SH-SY5Y (cell line): ENCODE results near the gene NRP1.

Experiments
- GATA2 ChIP-seq: IDR thresholded peaks from 2 replicates; pipeline ENCODE4 v1.6.1; 2011; ENCODE audit warnings: mild to moderate bottlenecking, low read depth, low read length
- GATA3 ChIP-seq: IDR thresholded peaks from 2 replicates; pipeline ENCODE4 v1.6.1; 2011; ENCODE audit warnings: low read depth, mild to moderate bottlenecking, low read length, moderate library complexity

DNA sequence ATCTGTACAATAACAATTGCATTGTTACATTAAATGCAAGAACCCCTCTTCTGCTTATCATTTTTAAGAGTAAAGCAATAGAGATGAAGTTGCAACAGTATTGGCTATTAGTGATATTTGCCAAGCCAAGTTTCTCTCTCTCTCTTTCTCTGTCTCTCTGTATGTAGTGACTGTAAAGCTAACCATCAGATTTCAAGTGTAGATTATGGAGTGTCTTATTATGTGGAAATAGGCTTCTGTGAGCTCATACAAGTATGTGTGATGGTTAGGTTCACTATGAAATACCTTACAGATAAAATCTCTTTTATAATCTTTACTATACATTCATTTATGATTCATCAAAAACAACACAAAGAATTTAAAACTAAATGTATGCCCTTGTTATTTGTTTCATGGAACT lies 28.6 kb upstream of the NRP1 start:
- TF ChIP-seq GATA2 = no peak
- TF ChIP-seq GATA3 = no peak
